ENCODE data around the gene TSPYL6.

TSPYL6 gene

DNA sequence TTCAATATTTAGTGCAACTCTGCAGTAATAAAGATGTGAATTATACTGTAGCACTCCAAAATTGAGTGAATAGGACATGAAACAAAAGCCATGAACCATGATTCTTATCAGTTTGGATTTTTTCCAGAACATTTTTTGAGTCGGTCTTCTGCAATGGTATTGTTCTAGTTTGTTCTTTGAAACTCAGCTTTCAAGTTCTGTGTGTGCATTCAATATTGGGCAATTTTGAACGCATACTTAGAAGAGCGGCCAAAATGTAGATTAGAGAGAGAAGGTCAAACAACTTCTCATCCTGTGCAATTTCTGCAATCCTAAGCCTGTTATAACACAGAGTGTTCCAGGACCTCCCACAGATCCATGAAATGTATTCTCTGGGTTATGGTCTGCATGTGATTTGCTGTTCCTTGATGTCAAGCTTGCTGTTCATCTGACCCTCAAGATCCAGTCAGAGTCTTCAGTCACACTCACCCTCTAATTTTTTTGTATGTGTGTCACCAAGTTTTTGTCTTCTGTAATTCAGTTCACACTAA, 48.3 kb downstream of the TSPYL6 start:
- DNase-seq = no peak
- in situ Hi-C loops (cut with MboI; ENCODE audit: low pct_unique_long_range_greater_than_20kb, low sequenced_read_pairs) = no loop called here

GRCh38 chr2:54206596-54206995, 49.4 kb downstream of the TSPYL6 start:
- in situ Hi-C loops (cut with MboI; ENCODE audit: low pct_unique_long_range_greater_than_20kb, low sequenced_read_pairs) = no loop called here
- DNase-seq = peak; percentile 60

GRCh38 chr2:54204476-54204875, 51.6 kb downstream of the TSPYL6 start:
- DNase-seq = no peak
- in situ Hi-C loops (cut with MboI; ENCODE audit: low pct_unique_long_range_greater_than_20kb, low sequenced_read_pairs) = no loop called here

All from KBM-7 (cell line).